ENCODE measurements around the gene DERA. TPM values are rescaled to one million over a fixed set of nuclear protein-coding genes. Genes with fewer than 3 reads are reported as not detected.

The DERA gene
- total and polyA plus RNA-seq, 8 donors: 10.5 to 22.4 (median 16.3) TPM

GRCh38 chr12:15987696-15988095 lies 76.6 kb downstream of the DERA start:
- no peak for FAIRE-seq
- Histone ChIP-seq H3K9me3 (no peaks in the 10 kb centered on the region), H3K4me1 (peaks cover 16 to 23% (median 18%) of the 10 kb centered on the region in 3 donors), H3K4me3 (no peak overlapping the region), H3K27me3 (no peaks in the 10 kb centered on the region), H3K36me3 (no peaks in the 10 kb centered on the region), H3K27ac (no peak overlapping the region)
- ATAC-seq: peak; percentile 65 to 82 (median 75)
- 49 to 56% methylated on average over 11 of the region's 11 CpGs for WGBS, 2 donors
- no peak for TF ChIP-seq CTCF (IDR thresholded peaks at IDR 0.05)
- intact Hi-C loops (cut with DNase I): no loop called here
- DNase-seq: peak; percentile 48 to 84 (median 63)

GRCh38 chr12:15988983-15989755 lies 78.0 kb downstream of the DERA start:
- no peak for TF ChIP-seq CTCF (IDR thresholded peaks at IDR 0.05)
- intact Hi-C loops (cut with DNase I): no loop called here
- no peak for ATAC-seq
- WGBS, 2 donors: 93 to 96% methylated on average over 6 of the region's 6 CpGs
- H3K4me3 ChIP-seq: no peak overlapping the region
- no peaks in the 10 kb centered on the region for H3K9me3 ChIP-seq
- FAIRE-seq: no peak
- H3K27me3 ChIP-seq: no peaks in the 10 kb centered on the region
- DNase-seq: no peak
- H3K36me3 ChIP-seq: no peaks in the 10 kb centered on the region
- H3K27ac ChIP-seq: no peak overlapping the region
- peaks cover 8 to 13% (median 12%) of the 10 kb centered on the region in 3 donors for H3K4me1 ChIP-seq

- H3K36me3 ChIP-seq: no peaks in the 10 kb centered on the region
- intact Hi-C loops (cut with DNase I): no loop called here
- no peak for DNase-seq
- ATAC-seq: no peak
- H3K27me3 ChIP-seq: no peaks in the 10 kb centered on the region
- H3K9me3 ChIP-seq: no peaks in the 10 kb centered on the region
- 90 to 92% methylated on average over 4 of the region's 4 CpGs for WGBS, 2 donors
- no peak for TF ChIP-seq CTCF (IDR thresholded peaks at IDR 0.05)
- no peak for FAIRE-seq
- no peak overlapping the region for H3K27ac ChIP-seq
- H3K4me1 ChIP-seq: peaks cover 0 to 7% (median 5%) of the 10 kb centered on the region in 3 donors
- no peak overlapping the region for H3K4me3 ChIP-seq
These were observed 84.7 kb downstream of the DERA start for GRCh38 chr12:15995801-15996200.

GRCh38 chr12:15996254-15996653 lies 85.1 kb downstream of the DERA start:
- 60 to 71% methylated on average over 3 of the region's 3 CpGs for WGBS, 2 donors
- TF ChIP-seq CTCF (IDR thresholded peaks at IDR 0.05): no peak
- Histone ChIP-seq H3K9me3 (no peaks in the 10 kb centered on the region), H3K27ac (no peak overlapping the region), H3K36me3 (no peaks in the 10 kb centered on the region), H3K4me3 (no peak overlapping the region), H3K4me1 (peaks cover 0 to 7% (median 5%) of the 10 kb centered on the region in 3 donors), H3K27me3 (no peaks in the 10 kb centered on the region)
- ATAC-seq (peak in 3 of 4 donors; percentile 57 to 85 (median 63)), DNase-seq (peak in 1 of 6 donors; percentile 32), FAIRE-seq (no peak)
- intact Hi-C loops (cut with DNase I): no loop called here

- no peak for ATAC-seq
- WGBS, 2 donors: 62 to 68% methylated on average over 1 of the region's 1 CpG
- FAIRE-seq: no peak
- Histone ChIP-seq H3K36me3 (no peaks in the 10 kb centered on the region), H3K4me1 (peaks cover 0 to 7% (median 5%) of the 10 kb centered on the region in 3 donors), H3K27me3 (no peaks in the 10 kb centered on the region), H3K27ac (no peak overlapping the region), H3K9me3 (no peaks in the 10 kb centered on the region), H3K4me3 (no peak overlapping the region)
- no peak for DNase-seq
- intact Hi-C loops (cut with DNase I): no loop called here
- TF ChIP-seq CTCF (IDR thresholded peaks at IDR 0.05): no peak
These were observed 85.8 kb downstream of the DERA start for GRCh38 chr12:15996948-15997347.

Data from pancreas (tissue), 10 donors.